Fibroblast of lung (primary cell): ENCODE results near the gene IKZF3.

ENCODE experiments used
- CTCF ChIP-seq, 2 donors: IDR thresholded peaks in 1 of 2; conservative IDR thresholded peaks in 1 of 2; 1 replicate in 1 of 2; 2 replicates in 1 of 2; pipeline ENCODE4 v1.5.1; 2011 to 2012; ENCODE audit warnings: low read length in 2 of 2, control low read depth in 1 of 2, inconsistent platforms in 1 of 2, low read depth in 1 of 2, mild to moderate bottlenecking in 1 of 2
- EZH2 ChIP-seq: IDR thresholded peaks from 2 replicates; pipeline ENCODE4 v1.5.1; 2012; ENCODE audit warnings: low read length, control low read depth, mild to moderate bottlenecking; ENCODE audit errors: missing control alignments

GRCh38 chr17:39841134-39841683, 22.9 kb downstream of the IKZF3 start:
- TF ChIP-seq CTCF (conservative IDR thresholded peaks at IDR 0.05 in 1 of 2, IDR thresholded peaks at IDR 0.05 in 1 of 2; ENCODE audit: low read depth in 1 of 2, low read length in 2 of 2) (no peak), EZH2 (no peak)
